Gastroesophageal sphincter (tissue), 4 donors: Measurements from ENCODE around the gene FANCD2. TPM values are rescaled to one million over a fixed set of nuclear protein-coding genes. Genes with fewer than 3 reads are reported as not detected.

ENCODE experiments used
- ATAC-seq: fragments of 150-250 bp; one replicate; pipeline ENCODE4 v1.9.1; 2016; ENCODE audit warnings: mild to moderate bottlenecking, moderate library complexity
- H3K27ac ChIP-seq, 4 donors: fragments of 200-600 bp; sonication (generic) in 3 of 4; 1 replicate in 3 of 4; 2 replicates in 1 of 4; pipeline ENCODE4 v1.5.1; 2016 to 2019
- H3K27me3 ChIP-seq: fragments of 200-600 bp; sonication (generic); one replicate; pipeline ENCODE4 v1.5.1; 2019
- H3K36me3 ChIP-seq, 2 donors: fragments of 200-600 bp; sonication (generic); one replicate each; pipeline ENCODE4 v1.5.1; 2019; ENCODE audit warnings: control low read depth in 1 of 2
- H3K4me1 ChIP-seq, 3 donors: fragments of 200-600 bp; sonication (generic); 1 replicate in 2 of 3; 2 replicates in 1 of 3; pipeline ENCODE4 v1.5.1; 2016 to 2019; ENCODE audit warnings: control low read depth in 2 of 3
- H3K4me3 ChIP-seq, 2 donors: fragments of 200-600 bp; sonication (generic); one replicate each; pipeline ENCODE4 v1.5.1; 2019; ENCODE audit warnings: mild to moderate bottlenecking in 1 of 2, moderate library complexity in 1 of 2
- H3K9me3 ChIP-seq, 3 donors: fragments of 200-600 bp; sonication (generic); one replicate each; pipeline ENCODE4 v1.5.1; 2017 to 2019; ENCODE audit warnings: control low read depth in 2 of 3
- EP300 ChIP-seq: sonication (generic); formaldehyde crosslinking; IDR thresholded peaks from one replicate; pipeline ENCODE4 v1.6.1; 2017; ENCODE audit warnings: antibody characterized with exemption, mild to moderate bottlenecking
- POLR2A ChIP-seq, 2 donors: fragments of 450-650 bp; IDR thresholded peaks; one replicate each; pipeline ENCODE4 v1.6.1; 2017; ENCODE audit warnings: antibody characterized with exemption in 2 of 2, mild to moderate bottlenecking in 2 of 2, moderate library complexity in 1 of 2
- POLR2AphosphoS5 ChIP-seq: sonication (generic); formaldehyde crosslinking; IDR thresholded peaks from one replicate; pipeline ENCODE4 v1.6.1; 2017; ENCODE audit warnings: antibody characterized with exemption
- WGBS, 2 donors: methylation state at CpG; one replicate each; pipeline ENCODE4 v1.1.5; 2018; ENCODE audit warnings: low coverage in 1 of 2; 5-methylcytosine and 5-hydroxymethylcytosine counted together
- small RNA-seq, 4 donors: library from RNA; depleted of rRNA; stranded (forward); fragments of <200 nt; gene quantifications; one replicate each; pipeline ENCODE3, GENCODE V24; 2016
- total RNA-seq, 4 donors: library from RNA; depleted of rRNA; stranded (reverse); fragments of >200 nt; gene quantifications; one replicate each; pipeline ENCODE4 v1.1.0, GENCODE V29; 2016
- TF ChIP-seq, protein P1 (sequence below), 4 experiments: fragments of 200-600 bp in 2 of 4; fragments of 450-650 bp in 2 of 4; sonication (generic) in 1 of 4; IDR thresholded peaks; one replicate each; pipeline ENCODE4 v1.5.1; 2017 to 2019; ENCODE audit warnings: antibody characterized with exemption in 4 of 4, mild to moderate bottlenecking in 2 of 4, moderate library complexity in 2 of 4

Gene FANCD2
- total RNA-seq, 4 donors from 2014 or later = 0.96 to 7.3 (median 4.1) TPM

GRCh38 chr3:10150987-10151386, 124.8 kb downstream of the FANCD2 start:
- H3K36me3 ChIP-seq = peaks cover 0 to 87% of the 10 kb centered on the region in 2 donors
- no peak for ATAC-seq
- H3K9me3 ChIP-seq = no peaks in the 10 kb centered on the region
- no peak overlapping the region for H3K27ac ChIP-seq
- WGBS, 2 donors = 67 to 77% methylated on average over 4 to 6 of the region's 6 CpGs
- H3K4me1 ChIP-seq = peaks cover 0 to 5% (median 0%) of the 10 kb centered on the region in 3 donors
- TF ChIP-seq EP300 (no peak), POLR2A (IDR thresholded peaks at IDR 0.05) (no peak), POLR2AphosphoS5 (no peak)
- TF ChIP-seq, protein P1, sequence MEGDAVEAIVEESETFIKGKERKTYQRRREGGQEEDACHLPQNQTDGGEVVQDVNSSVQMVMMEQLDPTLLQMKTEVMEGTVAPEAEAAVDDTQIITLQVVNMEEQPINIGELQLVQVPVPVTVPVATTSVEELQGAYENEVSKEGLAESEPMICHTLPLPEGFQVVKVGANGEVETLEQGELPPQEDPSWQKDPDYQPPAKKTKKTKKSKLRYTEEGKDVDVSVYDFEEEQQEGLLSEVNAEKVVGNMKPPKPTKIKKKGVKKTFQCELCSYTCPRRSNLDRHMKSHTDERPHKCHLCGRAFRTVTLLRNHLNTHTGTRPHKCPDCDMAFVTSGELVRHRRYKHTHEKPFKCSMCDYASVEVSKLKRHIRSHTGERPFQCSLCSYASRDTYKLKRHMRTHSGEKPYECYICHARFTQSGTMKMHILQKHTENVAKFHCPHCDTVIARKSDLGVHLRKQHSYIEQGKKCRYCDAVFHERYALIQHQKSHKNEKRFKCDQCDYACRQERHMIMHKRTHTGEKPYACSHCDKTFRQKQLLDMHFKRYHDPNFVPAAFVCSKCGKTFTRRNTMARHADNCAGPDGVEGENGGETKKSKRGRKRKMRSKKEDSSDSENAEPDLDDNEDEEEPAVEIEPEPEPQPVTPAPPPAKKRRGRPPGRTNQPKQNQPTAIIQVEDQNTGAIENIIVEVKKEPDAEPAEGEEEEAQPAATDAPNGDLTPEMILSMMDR (IDR thresholded peaks at IDR 0.05) = no peak
- H3K4me3 ChIP-seq = no peak overlapping the region
- no peaks in the 10 kb centered on the region for H3K27me3 ChIP-seq

Small RNA genes within 50 kb of the gene (small RNA-seq; reads per million reads assigned to genes)
- gene CYCSP10 (0 reads per million in 4 donors), gene RNU6-670P (0 reads per million in 4 donors)

Other genes starting within 250 kb of the FANCD2 start
- 10 to 100 TPM; 54.6 to 82.2 (median 66.0) TPM for gene TADA3, start 234.0 kb upstream of the FANCD2 start, total RNA-seq
- 100 to 1,000 TPM; 157 to 203 (median 171) TPM for gene ARPC4, start 233.4 kb upstream of the FANCD2 start, total RNA-seq
- gene TTLL3, start 216.2 kb upstream of the FANCD2 start, total RNA-seq = 10 to 100 TPM in 3 of 4 donors, 1 to 10 TPM in 1; 6.2 to 71.3 (median 29.5) TPM
- 10 to 100 TPM; 23.7 to 43.1 (median 32.6) TPM for gene RPUSD3, start 182.4 kb upstream of the FANCD2 start, total RNA-seq
- gene CIDEC, start 146.2 kb upstream of the FANCD2 start, total RNA-seq = 10 to 100 TPM in 1 of 4 donors, 1 to 10 TPM in 1, under 1 TPM in 1, not detected in 1; 0.35 to 12.4 (median 1.6) TPM
- 10 to 100 TPM; 23.4 to 39.3 (median 31.7) TPM for gene JAGN1, start 135.8 kb upstream of the FANCD2 start, total RNA-seq
- gene IL17RE, start 123.6 kb upstream of the FANCD2 start, total RNA-seq = under 1 TPM; 0.47 to 0.85 (median 0.79) TPM
- gene IL17RC, start 109.3 kb upstream of the FANCD2 start, total RNA-seq = 10 to 100 TPM; 31.0 to 64.0 (median 52.8) TPM
- gene CRELD1, start 92.6 kb upstream of the FANCD2 start, total RNA-seq = 10 to 100 TPM; 54.3 to 80.0 (median 64.6) TPM
- gene PRRT3, start 74.0 kb upstream of the FANCD2 start, total RNA-seq = 1 to 10 TPM; 1.3 to 3.6 (median 2.7) TPM
- 10 to 100 TPM; 38.8 to 81.6 (median 73.9) TPM for gene EMC3, start 39.6 kb upstream of the FANCD2 start, total RNA-seq
- gene FANCD2OS, start 81.8 kb downstream of the FANCD2 start, total RNA-seq = under 1 TPM in 1 of 4 donors, not detected in 3; 0.77 TPM
- gene BRK1, start 89.2 kb downstream of the FANCD2 start, total RNA-seq = 100 to 1,000 TPM; 121 to 155 (median 139) TPM
- 10 to 100 TPM; 24.5 to 31.9 (median 27.7) TPM for gene VHL, start 115.3 kb downstream of the FANCD2 start, total RNA-seq
- 1 to 10 TPM; 2.2 to 4.4 (median 3.3) TPM for gene IRAK2, start 138.5 kb downstream of the FANCD2 start, total RNA-seq
- 10 to 100 TPM in 3 of 4 donors, 1 to 10 TPM in 1; 10.0 to 28.4 (median 22.6) TPM for gene TATDN2, start 222.0 kb downstream of the FANCD2 start, total RNA-seq